Neutrophil (primary cell): ENCODE data around the gene OLA1.
"Not testable (repeated sequence)": the region's sequence is repeated elsewhere in the genome, so short reads cannot be mapped to it uniquely, and the experiment has no call there.

Source experiments
- H3K27ac ChIP-seq: fragments of 200-600 bp; sonication (generic); 2 replicates; pipeline ENCODE4 v1.5.1; 2016; ENCODE audit warnings: mild to moderate bottlenecking, moderate library complexity
- H3K27me3 ChIP-seq: fragments of 200-600 bp; sonication (generic); 2 replicates; pipeline ENCODE4 v1.6.0; 2016; ENCODE audit warnings: mild to moderate bottlenecking
- H3K36me3 ChIP-seq: fragments of 200-600 bp; sonication (generic); 2 replicates; pipeline ENCODE4 v1.5.1; 2017
- H3K4me1 ChIP-seq, 2 experiments: fragments of 200-600 bp in 1 of 2; sonication (generic) in 1 of 2; 1 replicate in 1 of 2; 2 replicates in 1 of 2; pipeline versions ENCODE4 v1.5.1 to v1.6.1; 2013 to 2016; ENCODE audit warnings: low read depth in 1 of 2, low read length in 1 of 2, mild to moderate bottlenecking in 1 of 2, moderate library complexity in 1 of 2; ENCODE audit not compliant: control insufficient read depth in 1 of 2, insufficient read depth in 1 of 2
- H3K4me3 ChIP-seq, 2 experiments: fragments of 200-600 bp in 1 of 2; sonication (generic) in 1 of 2; 1 replicate in 1 of 2; 2 replicates in 1 of 2; pipeline ENCODE4 v1.5.1; 2013 to 2016; ENCODE audit warnings: low read depth in 1 of 2, low read length in 1 of 2, mild to moderate bottlenecking in 1 of 2, moderate library complexity in 1 of 2
- H3K9me3 ChIP-seq: fragments of 200-600 bp; sonication (generic); 2 replicates; pipeline ENCODE4 v1.5.1; 2016
- CTCF ChIP-seq: fragments of 200-600 bp; sonication (generic); IDR thresholded peaks from 2 replicates; pipeline ENCODE4 v1.5.1; 2016; ENCODE audit warnings: antibody characterized with exemption

The OLA1 gene

GRCh38 chr2:174248998-174249592 lies 763 bp upstream of the OLA1 start:
- Histone ChIP-seq H3K4me3 (peak overlapping the region; percentile 78 to 97), H3K4me1 (peaks cover 14 to 18% of the 10 kb centered on the region in 2 experiments), H3K27ac (peak overlapping the region; percentile 82), H3K9me3 (no peaks in the 10 kb centered on the region), H3K27me3 (no peaks in the 10 kb centered on the region), H3K36me3 (peaks cover 7% of the 10 kb centered on the region)
- no peak for TF ChIP-seq CTCF

GRCh38 chr2:174247474-174248186 lies 702 bp downstream of the OLA1 start:
- H3K4me3 ChIP-seq, result peak overlapping the region; percentile 78 to 97
- no peaks in the 10 kb centered on the region for H3K9me3 ChIP-seq
- H3K27me3 ChIP-seq, result no peaks in the 10 kb centered on the region
- peaks cover 7% of the 10 kb centered on the region for H3K36me3 ChIP-seq
- H3K4me1 ChIP-seq, result peaks cover 14 to 18% of the 10 kb centered on the region in 2 experiments
- H3K27ac ChIP-seq, result peak overlapping the region; percentile 82
- no peak for TF ChIP-seq CTCF

DNA sequence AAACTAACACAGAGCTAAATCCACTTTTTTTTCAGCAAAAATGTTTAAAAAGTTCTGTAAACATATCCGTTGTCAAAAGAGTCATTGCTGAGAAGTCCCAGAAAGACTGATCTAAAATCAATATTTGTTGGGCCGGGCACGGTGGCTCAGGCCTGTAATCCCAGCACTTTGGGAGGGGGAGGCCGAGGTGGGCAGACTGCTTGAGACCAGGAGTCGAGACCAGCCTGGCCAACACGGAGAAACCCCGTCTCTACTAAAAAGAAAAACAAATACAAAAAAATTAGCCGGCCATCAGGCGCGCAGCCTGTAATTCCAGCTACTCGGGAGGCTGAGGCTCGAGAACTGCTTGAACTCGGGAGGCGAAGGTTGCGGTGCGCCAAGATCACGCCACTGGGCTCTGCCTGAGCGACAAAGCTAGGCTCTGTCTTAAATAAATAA lies 1.4 kb downstream of the OLA1 start:
- Histone ChIP-seq H3K27me3 (no peaks in the 10 kb centered on the region), H3K27ac (no peak overlapping the region), H3K4me3 (no peak overlapping the region), H3K9me3 (no peaks in the 10 kb centered on the region), H3K36me3 (peaks cover 11% of the 10 kb centered on the region), H3K4me1 (peaks cover 14 to 18% of the 10 kb centered on the region in 2 experiments)
- TF ChIP-seq CTCF, result no peak

- not testable (repeated sequence) for H3K4me3 ChIP-seq, H3K27me3 ChIP-seq, H3K27ac ChIP-seq, H3K9me3 ChIP-seq
- Histone ChIP-seq H3K4me1 (peaks cover 14 to 18% of the 10 kb centered on the region in 2 experiments), H3K36me3 (peaks cover 15% of the 10 kb centered on the region)
These were observed 2.7 kb downstream of the OLA1 start for GRCh38 chr2:174245628-174246027.

GRCh38 chr2:174245065-174245464 lies 3.3 kb downstream of the OLA1 start:
- Histone ChIP-seq H3K27ac (no peak overlapping the region), H3K36me3 (peaks cover 15% of the 10 kb centered on the region), H3K27me3 (no peaks in the 10 kb centered on the region), H3K4me3 (no peak overlapping the region), H3K9me3 (no peaks in the 10 kb centered on the region), H3K4me1 (peaks cover 14 to 18% of the 10 kb centered on the region in 2 experiments)
- no peak for TF ChIP-seq CTCF

DNA sequence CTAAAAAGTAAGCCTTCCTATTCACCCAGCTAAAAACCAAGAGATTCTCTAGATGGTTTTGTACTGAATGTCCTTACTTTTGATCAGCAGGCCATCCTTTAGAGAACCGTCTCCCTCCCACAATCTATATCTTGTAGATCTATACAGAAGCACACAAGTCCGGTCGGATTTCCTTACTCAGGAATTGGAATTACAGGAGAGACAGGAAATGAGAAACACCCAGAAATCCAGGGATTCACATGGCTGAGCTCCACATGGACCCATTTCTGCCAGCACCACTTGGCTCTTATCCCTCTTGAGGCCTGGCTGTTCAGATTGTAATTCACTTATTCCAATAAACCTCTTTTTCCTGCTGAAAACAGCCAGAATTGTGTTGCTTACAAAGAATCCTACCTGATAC lies 4.5 kb downstream of the OLA1 start:
- Histone ChIP-seq H3K9me3 (no peaks in the 10 kb centered on the region), H3K27me3 (no peaks in the 10 kb centered on the region), H3K4me1 (peaks cover 11 to 12% of the 10 kb centered on the region in 2 experiments), H3K4me3 (no peak overlapping the region), H3K27ac (no peak overlapping the region), H3K36me3 (peaks cover 15% of the 10 kb centered on the region)
- no peak for TF ChIP-seq CTCF
